ENCODE measurements around the gene RBPJ. TPM values are rescaled to one million over a fixed set of nuclear protein-coding genes. Genes with fewer than 3 reads are reported as not detected.

The RBPJ gene
- polyA plus RNA-seq, 3 donors from 2014 or later: 39.8 to 67.3 (median 55.9) TPM

DNA sequence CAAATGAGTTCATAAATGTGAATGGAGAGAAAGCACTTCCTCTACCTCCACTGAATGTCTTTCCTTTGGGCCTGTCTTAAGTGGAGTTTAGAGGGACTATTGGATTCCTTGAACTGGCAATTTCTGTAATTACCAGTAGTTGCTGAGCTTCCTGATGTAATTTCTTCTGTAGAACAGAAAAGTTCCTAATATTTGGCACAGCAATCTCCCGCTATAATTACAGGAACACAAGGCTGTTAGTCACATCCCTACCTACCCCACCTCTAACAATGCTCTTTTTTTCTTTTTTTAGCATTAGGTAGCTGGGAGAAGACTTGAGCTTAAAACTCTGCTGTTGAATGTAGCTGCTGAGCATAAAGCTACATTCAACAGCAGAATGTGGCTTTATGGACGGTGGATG is 24.8 kb upstream of the RBPJ start:
- DNase-seq: no peak
- Mint-ChIP-seq H3K27ac (no peak overlapping the region), H3K4me3 (no peak overlapping the region), H3K4me1 (peaks cover 0 to 6% of the 10 kb centered on the region in 2 donors), H3K36me3 (no peaks in the 10 kb centered on the region), H3K27me3 (ENCODE audit: low read depth in 3 of 3) (no peaks in the 10 kb centered on the region), H3K9me3 (no peaks in the 10 kb centered on the region)

- H3K4me1 Mint-ChIP-seq: peaks cover 0 to 6% of the 10 kb centered on the region in 2 donors
- no peak for DNase-seq
- no peaks in the 10 kb centered on the region for H3K9me3 Mint-ChIP-seq
- H3K27ac Mint-ChIP-seq: no peak overlapping the region
- H3K27me3 Mint-ChIP-seq (ENCODE audit: low read depth in 3 of 3): no peaks in the 10 kb centered on the region
- H3K36me3 Mint-ChIP-seq: no peaks in the 10 kb centered on the region
- H3K4me3 Mint-ChIP-seq: no peak overlapping the region
Observed at GRCh38 chr4:26296514-26296913, 24.3 kb upstream of the RBPJ start.

DNA sequence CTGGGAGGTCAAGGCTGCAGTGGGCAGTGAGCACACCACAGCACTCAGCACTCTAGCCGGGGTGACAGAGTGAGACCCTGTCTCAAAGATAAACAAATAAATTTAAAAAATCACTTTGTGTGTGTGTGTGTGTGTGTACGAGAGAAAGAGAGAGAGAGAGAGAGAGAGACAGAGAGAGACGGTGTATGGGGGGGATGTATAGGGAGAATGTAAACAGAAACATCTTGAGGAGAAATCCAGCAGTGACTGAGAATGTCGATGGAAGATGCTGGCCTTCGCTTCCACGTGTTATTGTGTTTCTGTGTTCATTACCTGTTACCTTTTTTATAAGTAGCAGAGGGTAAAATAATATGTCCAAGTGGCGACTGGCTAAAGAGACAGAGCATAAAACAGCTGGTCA is 23.6 kb upstream of the RBPJ start:
- H3K4me1 Mint-ChIP-seq: peaks cover 0 to 6% of the 10 kb centered on the region in 2 donors
- DNase-seq: no peak
- H3K9me3 Mint-ChIP-seq: no peaks in the 10 kb centered on the region
- no peak overlapping the region for H3K4me3 Mint-ChIP-seq
- H3K36me3 Mint-ChIP-seq: no peaks in the 10 kb centered on the region
- no peak overlapping the region for H3K27ac Mint-ChIP-seq
- H3K27me3 Mint-ChIP-seq (ENCODE audit: low read depth in 3 of 3): no peaks in the 10 kb centered on the region

- no peaks in the 10 kb centered on the region for H3K9me3 Mint-ChIP-seq
- no peaks in the 10 kb centered on the region for H3K36me3 Mint-ChIP-seq
- no peak overlapping the region for H3K27ac Mint-ChIP-seq
- peak overlapping the region in 1 of 5 donors; percentile 11 for H3K4me3 Mint-ChIP-seq
- H3K27me3 Mint-ChIP-seq (ENCODE audit: low read depth in 3 of 3): no peaks in the 10 kb centered on the region
- peaks cover 0 to 6% of the 10 kb centered on the region in 2 donors for H3K4me1 Mint-ChIP-seq
- DNase-seq: no peak
Observed at GRCh38 chr4:26298198-26298947, 22.4 kb upstream of the RBPJ start.

- H3K9me3 Mint-ChIP-seq: no peaks in the 10 kb centered on the region
- no peaks in the 10 kb centered on the region for H3K27me3 Mint-ChIP-seq (ENCODE audit: low read depth in 3 of 3)
- H3K4me1 Mint-ChIP-seq: peaks cover 0 to 6% of the 10 kb centered on the region in 2 donors
- no peaks in the 10 kb centered on the region for H3K36me3 Mint-ChIP-seq
- H3K4me3 Mint-ChIP-seq: peak overlapping the region in 1 of 5 donors; percentile 79
- H3K27ac Mint-ChIP-seq: peak overlapping the region in 1 of 6 donors; percentile 8
- DNase-seq: no peak
Observed at GRCh38 chr4:26299254-26299882, 21.4 kb upstream of the RBPJ start.

DNA sequence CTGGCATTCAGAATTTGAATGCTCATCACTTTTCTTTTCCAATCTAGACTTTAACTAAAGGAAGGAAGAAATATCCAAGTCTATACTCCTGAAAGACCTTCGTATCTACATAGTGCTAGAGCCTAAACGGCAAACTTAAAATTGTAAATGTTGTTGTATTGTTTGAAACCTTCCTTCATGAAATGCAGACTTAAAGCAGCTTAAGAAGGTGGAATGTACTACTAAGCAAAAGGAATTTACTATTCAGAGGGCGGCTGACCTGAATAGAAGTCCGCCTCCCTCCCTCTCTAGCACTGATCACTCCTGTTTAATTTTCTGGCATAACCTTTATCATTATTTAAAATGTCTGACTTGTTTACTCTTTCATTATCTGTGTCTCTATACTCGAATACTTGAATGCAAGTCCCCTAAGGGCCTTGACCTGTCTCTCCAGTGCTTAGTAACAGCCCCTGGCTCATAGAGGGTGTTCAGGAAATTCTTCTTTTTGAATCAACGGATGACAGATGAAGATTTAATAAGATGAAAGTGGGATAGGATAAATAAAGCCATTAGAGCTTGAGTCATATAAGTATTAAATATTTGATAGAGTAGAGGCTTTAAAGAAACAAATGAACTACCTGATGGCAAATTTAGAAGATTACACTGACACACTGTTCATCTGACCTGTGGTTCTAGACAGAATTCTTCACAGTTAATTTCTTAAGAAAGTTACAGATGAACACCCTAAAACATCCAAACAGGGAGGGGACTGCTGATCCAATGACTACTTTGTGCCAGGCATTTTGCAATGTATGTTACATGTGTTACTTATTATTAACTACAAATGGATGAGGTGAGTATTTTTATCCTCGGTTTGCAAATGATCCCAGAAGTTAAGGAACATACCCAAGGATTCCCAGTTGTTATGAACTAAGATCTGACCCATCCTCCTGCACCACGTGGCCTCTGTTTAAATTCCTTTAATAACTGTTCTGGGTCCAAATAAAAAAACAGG is 20.2 kb upstream of the RBPJ start:
- Mint-ChIP-seq H3K27ac (no peak overlapping the region), H3K36me3 (no peaks in the 10 kb centered on the region), H3K4me3 (no peak overlapping the region), H3K4me1 (peaks cover 0 to 6% of the 10 kb centered on the region in 2 donors), H3K27me3 (ENCODE audit: low read depth in 3 of 3) (no peaks in the 10 kb centered on the region), H3K9me3 (no peaks in the 10 kb centered on the region)
- DNase-seq: no peak

GRCh38 chr4:26302031-26302899 is 18.5 kb upstream of the RBPJ start:
- peaks cover 0 to 6% of the 10 kb centered on the region in 2 donors for H3K4me1 Mint-ChIP-seq
- no peaks in the 10 kb centered on the region for H3K36me3 Mint-ChIP-seq
- DNase-seq: no peak
- no peak overlapping the region for H3K27ac Mint-ChIP-seq
- no peaks in the 10 kb centered on the region for H3K9me3 Mint-ChIP-seq
- no peak overlapping the region for H3K4me3 Mint-ChIP-seq
- H3K27me3 Mint-ChIP-seq (ENCODE audit: low read depth in 3 of 3): peaks cover 0 to 2% (median 0%) of the 10 kb centered on the region in 3 donors

DNA sequence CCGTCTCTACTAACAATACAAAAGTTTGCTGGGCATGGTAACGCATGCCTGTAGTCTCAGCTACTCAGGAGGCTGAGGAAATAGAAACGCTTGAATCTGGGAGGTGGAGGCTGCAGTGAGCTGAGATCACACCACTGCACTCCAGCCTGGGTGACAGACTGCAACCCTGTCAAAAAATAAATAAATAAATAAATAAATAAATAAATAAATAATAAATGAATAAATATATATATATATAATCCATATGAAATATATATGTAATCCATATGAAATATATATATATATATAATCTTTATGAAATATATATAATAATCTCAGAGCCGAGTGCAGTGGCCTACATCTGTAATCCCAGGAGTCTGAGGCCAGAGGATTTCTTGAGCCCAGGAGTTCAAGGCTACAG is 17.8 kb upstream of the RBPJ start:
- H3K27me3 Mint-ChIP-seq (ENCODE audit: low read depth in 3 of 3): peaks cover 0 to 2% (median 0%) of the 10 kb centered on the region in 3 donors
- H3K9me3 Mint-ChIP-seq: no peaks in the 10 kb centered on the region
- H3K36me3 Mint-ChIP-seq: no peaks in the 10 kb centered on the region
- H3K4me3 Mint-ChIP-seq: no peak overlapping the region
- DNase-seq: no peak
- no peak overlapping the region for H3K27ac Mint-ChIP-seq
- peaks cover 0 to 6% of the 10 kb centered on the region in 2 donors for H3K4me1 Mint-ChIP-seq

- no peak for DNase-seq
Observed at GRCh38 chr4:26307037-26307800, 13.6 kb upstream of the RBPJ start.

GRCh38 chr4:26308568-26308967 is 12.2 kb upstream of the RBPJ start:
- Mint-ChIP-seq H3K9me3 (no peaks in the 10 kb centered on the region), H3K4me1 (peaks cover 23 to 35% of the 10 kb centered on the region in 2 donors), H3K36me3 (no peaks in the 10 kb centered on the region), H3K27ac (no peak overlapping the region), H3K27me3 (ENCODE audit: low read depth in 3 of 3) (peaks cover 0 to 6% (median 2%) of the 10 kb centered on the region in 3 donors), H3K4me3 (no peak overlapping the region)
- peak; percentile 47 to 55 (median 50) for DNase-seq

More at GRCh38 chr4:26307037-26307800, 13.6 kb upstream of the RBPJ start:
- H3K36me3 Mint-ChIP-seq: no peaks in the 10 kb centered on the region
- H3K9me3 Mint-ChIP-seq: no peaks in the 10 kb centered on the region
- H3K4me1 Mint-ChIP-seq: peaks cover 16 to 26% of the 10 kb centered on the region in 2 donors
- H3K27ac Mint-ChIP-seq: no peak overlapping the region
- H3K4me3 Mint-ChIP-seq: no peak overlapping the region
- H3K27me3 Mint-ChIP-seq (ENCODE audit: low read depth in 3 of 3): peaks cover 0 to 2% (median 0%) of the 10 kb centered on the region in 3 donors

GRCh38 chr4:26310264-26310663 is 10.6 kb upstream of the RBPJ start:
- H3K36me3 Mint-ChIP-seq: peaks cover 0 to 3% (median 3%) of the 10 kb centered on the region in 3 donors
- DNase-seq: no peak
- peaks cover 23 to 35% of the 10 kb centered on the region in 2 donors for H3K4me1 Mint-ChIP-seq
- peaks cover 2 to 8% (median 6%) of the 10 kb centered on the region in 3 donors for H3K27me3 Mint-ChIP-seq (ENCODE audit: low read depth in 3 of 3)
- H3K9me3 Mint-ChIP-seq: peaks cover 3 to 9% (median 3%) of the 10 kb centered on the region in 6 donors
- H3K27ac Mint-ChIP-seq: no peak overlapping the region
- H3K4me3 Mint-ChIP-seq: no peak overlapping the region

DNA sequence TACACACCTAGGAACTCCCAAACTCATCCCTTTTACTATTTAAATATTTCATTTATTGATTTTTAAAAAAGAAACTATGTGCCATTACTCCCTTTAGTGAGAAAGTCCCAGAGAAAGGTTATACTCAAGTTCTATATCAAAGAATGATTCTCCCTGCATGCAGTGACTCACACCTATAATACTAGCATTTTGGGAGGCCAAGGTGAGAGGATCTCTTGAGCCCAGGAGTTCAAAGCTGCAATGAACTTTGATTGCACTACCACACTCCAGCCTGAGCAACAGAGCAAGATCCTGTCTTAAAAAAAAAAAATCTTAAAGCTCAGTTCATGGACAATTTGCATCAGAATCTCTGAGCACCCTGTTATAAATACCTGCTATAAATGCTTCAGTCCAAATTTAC is 9.2 kb upstream of the RBPJ start:
- Mint-ChIP-seq H3K9me3 (peaks cover 4 to 15% (median 10%) of the 10 kb centered on the region in 6 donors), H3K27ac (peak overlapping the region in 1 of 6 donors; percentile 21), H3K27me3 (ENCODE audit: low read depth in 3 of 3) (peaks cover 6 to 12% (median 6%) of the 10 kb centered on the region in 3 donors), H3K36me3 (peaks cover 0 to 5% (median 3%) of the 10 kb centered on the region in 3 donors), H3K4me3 (no peak overlapping the region), H3K4me1 (peaks cover 23 to 35% of the 10 kb centered on the region in 2 donors)
- DNase-seq: no peak

Measured in immature natural killer cell (primary cell).